Lung (tissue), 12 donors: Measurements from ENCODE around the gene PIK3R4. TPM values are rescaled to one million over a fixed set of nuclear protein-coding genes. Genes with fewer than 3 reads are reported as not detected.

Experiments used
- ATAC-seq: fragments of 200-7000 bp; cut with Tn5 transposase; one replicate; pipeline ENCODE4 v1.9.1; 2020; ENCODE audit warnings: moderate number of reproducible peaks; ENCODE audit not compliant: insufficient read depth, low FRiP score
- DNase-seq, 3 donors: peaks; one replicate each; pipeline ENCODE4 v3.0.0-alpha.2; 2013 to 2017
- H3K27ac ChIP-seq, 2 donors: one replicate each; pipeline ENCODE4 v1.5.1; 2013; ENCODE audit warnings: mild to moderate bottlenecking in 2 of 2, moderate library complexity in 2 of 2, control low read depth in 1 of 2, inconsistent platforms in 1 of 2, low read depth in 1 of 2, low read length in 1 of 2
- H3K27me3 ChIP-seq, 3 donors: one replicate each; pipeline ENCODE4 v1.5.1; 2013; ENCODE audit warnings: low read length in 2 of 3; ENCODE audit not compliant: control insufficient read depth in 3 of 3, insufficient read depth in 3 of 3
- H3K36me3 ChIP-seq, 4 donors: one replicate each; pipeline ENCODE4 v1.5.1; 2013; ENCODE audit warnings: low read length in 4 of 4, mild to moderate bottlenecking in 1 of 4, moderate library complexity in 1 of 4; ENCODE audit not compliant: control insufficient read depth in 4 of 4, insufficient read depth in 4 of 4
- H3K4me1 ChIP-seq, 5 donors: one replicate each; pipeline ENCODE4 v1.5.1; 2013; ENCODE audit warnings: low read length in 5 of 5, mild to moderate bottlenecking in 2 of 5, moderate library complexity in 1 of 5; ENCODE audit not compliant: control insufficient read depth in 5 of 5, insufficient read depth in 5 of 5
- H3K4me3 ChIP-seq: one replicate; pipeline ENCODE4 v1.5.1; 2013; ENCODE audit warnings: mild to moderate bottlenecking, control low read depth, moderate library complexity
- H3K9ac ChIP-seq, 2 donors: one replicate each; pipeline ENCODE4 v1.5.1; 2013; ENCODE audit warnings: low read length in 2 of 2, control low read depth in 1 of 2; ENCODE audit not compliant: insufficient read depth in 1 of 2
- H3K9me3 ChIP-seq, 4 donors: one replicate each; pipeline ENCODE4 v1.5.1; 2013; ENCODE audit warnings: low read length in 3 of 4, mild to moderate bottlenecking in 1 of 4, moderate library complexity in 1 of 4; ENCODE audit not compliant: control insufficient read depth in 4 of 4, insufficient read depth in 3 of 4
- CTCF ChIP-seq: IDR thresholded peaks from 2 replicates; pipeline ENCODE4 v1.5.1; 2012; ENCODE audit warnings: mild to moderate bottlenecking; ENCODE audit errors: control extremely low read depth, extremely low read depth
- WGBS, 2 donors: extraction: QIAGEN DNeasy Blood & Tissue Kit; methylation state at CpG; one replicate each; pipeline ENCODE4 v1.1.7; 2013; 5-methylcytosine and 5-hydroxymethylcytosine counted together
- polyA plus RNA-seq, 2 donors: library from polyadenylated mRNA; stranded (reverse); fragments of 200-250 nt; gene quantifications; one replicate each; pipeline ENCODE4 v1.2.1, GENCODE V29; 2013
- total RNA-seq, 2 donors: library from RNA; depleted of rRNA in 1 of 2; stranded (reverse); fragments of >200 nt in 1 of 2; gene quantifications; one replicate each; pipeline ENCODE4 v1.2.1, GENCODE V29; 2014 to 2021
- donor health status: control.
- donor health status: control.
- donor health status: Bipolar disorder and iron deficiency.
- donor health status: healthy.
- donor health status: DM: yes; HTN: yes; CAD: no.

The PIK3R4 gene
- total and polyA plus RNA-seq, 4 donors, result 21.6 to 43.0 (median 25.8) TPM

- Histone ChIP-seq H3K9ac (no peak overlapping the region), H3K27me3 (no peaks in the 10 kb centered on the region), H3K36me3 (no peaks in the 10 kb centered on the region), H3K9me3 (no peaks in the 10 kb centered on the region), H3K4me1 (peaks cover 0 to 5% (median 2%) of the 10 kb centered on the region in 5 donors), H3K4me3 (no peak overlapping the region), H3K27ac (no peak overlapping the region)
- TF ChIP-seq CTCF, result no peak
- ATAC-seq, result no peak
- 57 to 78% methylated on average over 5 of the region's 5 CpGs for WGBS, 2 donors
- DNase-seq, result no peak
Measured at GRCh38 chr3:130789782-130790322, 43.2 kb upstream of the PIK3R4 start.

DNA sequence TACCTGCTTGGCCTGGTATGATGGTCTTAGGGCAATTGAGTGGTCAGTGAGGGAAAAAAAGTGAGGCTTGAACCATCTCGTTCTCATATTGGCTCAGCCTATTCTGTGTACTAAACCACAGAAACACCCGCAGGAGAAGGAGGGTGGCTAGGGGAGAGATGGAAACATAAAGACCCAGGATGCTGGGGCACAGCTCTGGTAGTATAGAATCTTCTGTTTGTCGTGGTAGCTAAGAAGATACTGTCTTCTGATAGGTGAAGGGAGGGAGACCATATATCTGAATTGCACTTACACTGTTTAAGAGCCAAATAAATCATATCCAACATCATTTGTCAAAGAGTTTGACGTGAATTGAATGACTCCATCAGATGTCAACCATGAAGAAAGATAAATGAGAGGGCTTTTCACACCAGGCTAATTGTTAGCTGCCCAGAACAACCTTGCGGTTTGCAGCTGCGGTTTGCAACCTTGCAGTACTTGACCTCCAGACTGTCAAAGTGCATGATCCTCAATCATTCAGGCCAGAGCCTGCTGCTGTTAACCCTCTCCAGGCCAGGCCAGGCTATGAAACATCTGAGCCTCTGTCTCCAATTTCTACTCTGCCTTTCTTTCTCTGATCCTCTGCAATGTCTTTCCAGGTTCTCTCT, 40.9 kb upstream of the PIK3R4 start:
- H3K9me3 ChIP-seq, result no peaks in the 10 kb centered on the region
- no peak overlapping the region for H3K9ac ChIP-seq
- H3K4me3 ChIP-seq, result no peak overlapping the region
- no peak for TF ChIP-seq CTCF
- DNase-seq, result no peak
- H3K36me3 ChIP-seq, result no peaks in the 10 kb centered on the region
- no peak overlapping the region for H3K27ac ChIP-seq
- 57 to 68% methylated on average over 6 of the region's 6 CpGs for WGBS, 2 donors
- H3K4me1 ChIP-seq, result no peaks in the 10 kb centered on the region
- H3K27me3 ChIP-seq, result no peaks in the 10 kb centered on the region
- no peak for ATAC-seq

DNA sequence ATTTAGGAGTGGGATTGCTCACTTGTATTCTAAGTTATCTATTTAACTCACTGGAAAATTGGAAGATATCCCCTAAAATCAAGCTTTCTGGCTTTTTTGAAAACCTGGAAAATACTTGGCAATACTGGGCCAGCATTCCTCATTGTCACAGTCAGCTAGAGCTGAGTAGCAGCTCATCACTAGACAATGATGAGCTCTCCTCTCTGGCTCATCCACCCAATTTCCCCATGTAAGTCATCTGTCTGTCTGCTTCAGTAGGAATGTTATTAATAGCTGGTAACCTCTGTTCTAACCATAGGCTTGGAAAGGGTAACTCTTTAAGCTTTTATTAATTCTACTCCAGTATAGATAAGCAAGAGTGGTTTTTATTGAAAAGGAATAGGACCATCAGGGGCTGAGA, 39.7 kb upstream of the PIK3R4 start:
- H3K9ac ChIP-seq, result no peak overlapping the region
- H3K27me3 ChIP-seq, result no peaks in the 10 kb centered on the region
- no peak overlapping the region for H3K27ac ChIP-seq
- H3K36me3 ChIP-seq, result no peaks in the 10 kb centered on the region
- TF ChIP-seq CTCF, result no peak
- ATAC-seq, result no peak
- DNase-seq, result no peak
- H3K4me1 ChIP-seq, result no peaks in the 10 kb centered on the region
- no peaks in the 10 kb centered on the region for H3K9me3 ChIP-seq
- no peak overlapping the region for H3K4me3 ChIP-seq

- H3K4me1 ChIP-seq, result peaks cover 0 to 2% (median 0%) of the 10 kb centered on the region in 5 donors
- DNase-seq (peak in 1 of 3 donors; percentile 4), ATAC-seq (no peak)
- H3K36me3 ChIP-seq, result no peaks in the 10 kb centered on the region
- H3K9ac ChIP-seq, result no peak overlapping the region
- H3K9me3 ChIP-seq, result no peaks in the 10 kb centered on the region
- no peak overlapping the region for H3K27ac ChIP-seq
- WGBS, 2 donors, result 65 to 83% methylated on average over 3 of the region's 3 CpGs
- H3K4me3 ChIP-seq, result no peak overlapping the region
- TF ChIP-seq CTCF, result no peak
- H3K27me3 ChIP-seq, result no peaks in the 10 kb centered on the region
Measured at GRCh38 chr3:130783629-130784028, 37.0 kb upstream of the PIK3R4 start.
